ENCODE results near the gene PPP1R15B.

GRCh38 chr1:204362984-204363334 lies 48.7 kb downstream of the PPP1R15B start:
- TF ChIP-seq CTCF (IDR thresholded peaks at IDR 0.05), result no peak
- no peak for TF ChIP-seq POLR2A (IDR thresholded peaks at IDR 0.05)

All from uterus (tissue), 2 donors.